SIG-M5 treated with dmso at 0.1 percent for 504 hours (cell line): ENCODE data around the gene TTC27.
A peak's percentile ranks its signal among the peaks of the same experiment; 100 is the strongest.
"Not testable (repeated sequence)": the region's sequence is repeated elsewhere in the genome, so short reads cannot be mapped to it uniquely, and the experiment has no call there.

Experiments
- DNase-seq: peaks from one replicate; lab custom pipeline; 2025; ENCODE audit not compliant: unreplicated experiment; lab: John Stamatoyannopoulos, UW

TTC27 gene

DNA sequence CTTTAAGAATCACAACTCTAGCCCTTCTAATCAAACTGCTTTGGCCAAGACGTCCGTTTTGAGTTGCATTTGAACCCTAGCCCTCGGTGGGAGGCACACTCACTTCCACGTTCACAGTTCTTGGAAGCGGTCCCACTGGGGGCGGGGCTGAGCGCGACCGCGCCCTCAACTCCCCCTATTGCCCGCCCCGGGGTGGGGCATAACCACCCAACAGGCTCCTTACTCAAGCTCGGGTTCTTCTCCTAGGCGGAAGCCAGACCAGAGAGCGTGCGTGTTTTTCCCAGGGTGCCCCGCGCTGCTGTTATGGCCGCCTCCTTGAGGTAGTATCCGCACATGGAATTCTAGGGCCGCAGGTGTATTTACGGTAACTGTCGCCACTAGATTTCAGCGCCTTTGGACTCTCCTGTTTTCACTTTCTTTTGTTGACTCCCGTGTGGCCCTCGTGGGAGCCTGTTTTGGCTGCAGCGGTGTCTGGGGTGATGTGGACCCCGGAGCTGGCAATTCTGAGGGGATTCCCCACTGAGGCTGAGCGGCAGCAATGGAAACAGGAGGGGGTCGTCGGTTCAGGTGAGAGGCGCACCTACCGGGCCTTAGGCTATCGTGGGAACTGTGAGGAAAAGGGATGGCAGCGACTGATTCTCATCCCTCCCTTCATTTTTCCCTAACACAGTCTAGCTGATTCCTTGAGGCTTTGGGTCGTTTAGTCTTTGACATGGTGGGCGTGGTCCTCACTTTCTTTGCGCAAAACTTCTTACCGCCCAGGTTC, at the start of gene TTC27:
Gene TTC27 (plus strand): TSS at position 237 of the 766 bp plus-strand sequence. CDS start 243 bp downstream, at position 480.
- DNase-seq = peak; percentile 98

DNA sequence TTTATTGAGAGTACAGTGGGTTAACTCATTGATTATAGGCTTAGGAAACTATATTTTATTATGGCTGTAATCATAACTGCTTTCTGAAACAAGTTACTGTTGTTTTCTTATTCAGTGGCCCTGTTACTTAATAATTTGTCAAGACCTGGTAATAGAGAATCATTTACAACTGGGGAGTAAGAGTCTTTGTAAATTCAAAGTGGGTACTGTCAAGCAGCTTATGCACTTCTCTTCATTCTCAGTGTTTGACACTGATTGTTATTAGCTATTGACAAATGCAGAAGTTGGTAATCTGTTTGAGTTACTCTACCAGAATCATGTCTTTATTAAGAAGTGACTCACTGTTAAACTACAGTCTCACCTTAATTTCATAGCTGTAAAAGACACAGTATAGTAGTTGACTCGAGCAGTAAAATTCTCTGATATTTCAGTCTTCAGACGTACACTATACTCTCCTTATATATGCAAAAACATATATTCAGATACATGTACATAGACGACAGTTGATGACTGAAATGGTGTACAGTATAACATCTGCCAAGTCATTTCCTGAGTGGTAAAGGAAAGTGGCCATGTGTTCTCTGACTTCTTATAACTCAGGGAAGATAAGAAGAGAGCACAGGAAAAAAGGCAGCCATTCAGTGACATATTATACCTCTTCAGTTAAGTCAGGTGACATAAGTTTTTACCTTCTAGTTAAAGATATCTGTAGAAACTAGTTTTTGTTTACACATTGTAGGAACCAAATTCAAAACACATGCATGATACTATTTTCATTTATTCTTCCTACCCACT, 36.0 kb upstream of the TTC27 start:
- DNase-seq = peak; percentile 21

DNA sequence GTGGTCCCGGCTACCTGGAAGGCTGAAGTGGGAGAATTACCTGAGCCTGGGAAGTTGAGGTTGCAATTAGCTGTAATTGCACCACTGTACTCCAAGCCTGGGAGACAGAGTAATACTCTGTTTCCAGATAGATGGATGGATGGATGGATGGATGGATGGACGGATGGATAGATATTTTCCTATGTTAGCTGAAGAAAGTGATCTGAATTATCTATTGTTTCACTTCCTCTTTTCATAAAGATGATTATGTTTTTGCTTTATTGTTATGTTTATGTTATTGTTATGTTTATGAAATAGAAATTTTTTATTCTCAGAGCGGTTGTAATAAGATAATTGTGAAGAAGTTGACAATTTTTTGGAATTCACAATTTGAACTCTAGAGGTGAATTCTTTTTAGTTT, 33.3 kb upstream of the TTC27 start:
- no peak for DNase-seq

DNA sequence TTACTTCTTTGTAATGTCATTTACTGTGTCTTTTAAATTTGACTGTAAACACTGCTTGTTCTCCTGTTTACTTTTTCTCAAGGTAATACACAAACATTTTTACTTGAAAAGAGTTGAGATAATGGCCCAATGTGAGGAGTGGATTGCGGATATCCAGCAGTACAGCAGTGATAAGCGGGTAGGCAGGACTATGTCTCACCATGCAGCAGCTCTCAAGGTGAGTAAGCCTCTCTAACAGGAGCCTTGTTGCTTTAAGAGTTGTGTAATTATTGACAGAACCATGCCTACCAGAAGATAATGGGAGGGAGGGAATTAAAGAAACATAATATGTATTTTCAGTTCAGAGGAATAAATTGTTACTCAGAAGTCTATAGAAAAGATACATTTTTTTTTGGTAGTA, 16.5 kb upstream of the TTC27 start:
- DNase-seq = no peak

DNA sequence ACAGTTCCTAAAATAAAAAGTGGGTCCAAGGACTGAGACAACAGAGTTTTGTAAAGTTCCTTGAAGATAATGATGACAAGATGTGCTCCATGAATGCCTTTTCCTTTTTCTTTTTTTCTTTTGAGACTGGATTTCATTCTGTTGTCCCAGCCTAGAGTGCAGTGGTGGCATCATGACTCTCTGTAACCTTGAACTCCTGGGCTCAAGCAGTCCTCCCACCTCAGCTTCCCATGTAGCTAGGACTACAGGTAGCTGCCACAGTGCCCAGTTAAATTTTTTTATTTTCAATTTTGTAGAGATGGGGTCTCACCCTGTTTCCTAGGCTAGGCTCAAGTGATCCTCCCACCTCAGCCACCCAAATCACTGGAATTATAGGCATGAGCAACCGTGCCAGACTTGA, 16.1 kb upstream of the TTC27 start:
- no peak for DNase-seq

DNA sequence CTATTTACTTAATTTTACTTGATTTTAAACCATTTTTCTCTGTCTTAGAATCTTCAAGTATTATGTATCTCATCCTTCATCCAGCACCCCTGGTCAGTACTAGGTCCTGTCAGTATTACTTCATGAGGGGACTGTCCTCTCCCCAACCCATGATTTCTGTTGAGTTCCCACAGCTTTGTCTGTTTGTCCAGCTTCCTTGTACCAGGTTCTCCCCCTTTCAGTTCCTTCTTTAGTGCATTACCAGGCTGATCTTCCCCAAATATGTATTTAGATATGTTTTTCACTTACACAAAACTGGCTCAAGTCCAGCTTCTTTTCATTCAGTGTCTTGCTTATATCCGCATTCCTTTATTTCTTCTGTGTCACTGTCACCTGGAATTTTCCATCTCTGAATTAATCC, 13.8 kb upstream of the TTC27 start:
- DNase-seq = peak; percentile 30

DNA sequence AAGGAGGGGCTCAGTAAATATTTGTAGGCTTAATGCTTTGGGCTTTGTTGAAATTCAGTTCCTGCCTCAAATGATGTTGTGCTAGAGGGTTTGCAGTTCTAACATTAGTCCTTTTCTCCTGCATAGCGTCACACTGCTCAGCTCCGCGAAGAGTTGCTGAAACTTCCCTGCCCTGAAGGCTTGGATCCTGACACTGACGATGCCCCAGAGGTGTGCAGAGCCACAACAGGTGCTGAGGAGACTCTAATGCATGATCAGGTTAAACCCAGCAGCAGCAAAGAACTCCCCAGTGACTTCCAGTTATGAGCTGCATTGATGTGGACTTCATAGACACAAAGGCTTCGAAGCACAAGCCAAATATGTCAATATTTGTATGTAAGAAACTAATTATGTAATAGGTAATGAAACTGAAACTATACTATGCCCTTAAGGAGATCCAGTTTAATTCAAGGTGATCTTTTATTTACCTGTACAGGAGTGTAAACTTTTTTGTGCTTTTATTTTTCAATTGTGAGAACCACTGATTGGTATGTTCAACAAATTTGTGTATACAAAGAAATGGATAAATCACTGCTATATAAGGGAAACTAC, 10.2 kb upstream of the TTC27 start:
- no peak for DNase-seq

DNA sequence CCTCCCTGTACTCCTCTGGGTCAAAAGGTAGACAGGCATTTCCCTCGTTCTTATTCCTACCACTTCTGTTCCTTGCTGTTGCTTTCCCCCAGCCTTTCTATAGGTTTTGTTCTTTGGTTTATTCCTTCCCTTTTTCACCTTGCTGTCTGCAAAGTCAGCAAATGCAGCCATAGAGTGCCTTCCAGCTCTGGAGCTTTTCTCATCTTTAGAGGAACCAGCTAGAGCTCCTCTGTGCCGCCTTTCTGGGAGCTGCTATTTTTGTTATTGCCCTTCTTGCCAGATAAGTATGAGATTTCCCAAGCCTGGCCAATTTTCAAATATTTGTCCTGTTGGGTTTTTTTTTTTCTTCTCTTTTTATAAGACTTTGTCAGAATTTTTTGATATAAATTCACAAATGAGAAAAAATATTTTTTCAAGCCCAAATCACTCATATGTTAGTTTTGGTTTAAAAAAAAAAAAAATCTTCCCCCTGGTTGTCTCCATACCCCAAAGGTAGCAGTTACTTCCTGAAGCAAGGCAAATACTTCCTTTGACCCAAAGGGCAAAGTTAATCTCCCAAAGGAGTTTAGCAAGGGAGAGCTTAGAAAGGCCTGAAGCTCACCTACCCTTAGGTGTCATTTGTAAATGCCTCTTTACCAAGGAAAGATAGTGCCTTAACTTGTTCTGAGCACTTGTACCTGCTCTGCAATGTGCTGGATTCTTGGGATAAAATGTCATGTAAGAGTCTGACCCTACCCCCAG, 5.1 kb upstream of the TTC27 start:
- no peak for DNase-seq

DNA sequence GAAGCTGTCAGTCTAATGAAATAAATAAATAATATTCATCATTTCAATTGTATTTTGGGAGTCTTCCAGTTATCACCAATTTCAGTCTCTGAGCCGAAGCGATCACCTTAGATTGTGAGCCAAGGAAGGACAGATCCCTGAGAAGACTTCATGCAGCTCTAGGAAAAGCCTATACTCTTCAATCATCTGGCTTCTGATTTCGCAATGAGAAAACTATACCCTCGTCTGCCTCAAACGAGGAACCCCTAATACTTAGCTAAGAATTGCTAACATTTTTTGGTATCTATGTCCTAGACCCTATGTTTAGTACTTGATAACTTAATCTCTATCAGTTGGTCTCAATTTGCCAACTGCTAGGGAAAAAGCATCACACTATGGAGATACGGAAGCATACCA, 4.5 kb upstream of the TTC27 start:
- no peak for DNase-seq

DNA sequence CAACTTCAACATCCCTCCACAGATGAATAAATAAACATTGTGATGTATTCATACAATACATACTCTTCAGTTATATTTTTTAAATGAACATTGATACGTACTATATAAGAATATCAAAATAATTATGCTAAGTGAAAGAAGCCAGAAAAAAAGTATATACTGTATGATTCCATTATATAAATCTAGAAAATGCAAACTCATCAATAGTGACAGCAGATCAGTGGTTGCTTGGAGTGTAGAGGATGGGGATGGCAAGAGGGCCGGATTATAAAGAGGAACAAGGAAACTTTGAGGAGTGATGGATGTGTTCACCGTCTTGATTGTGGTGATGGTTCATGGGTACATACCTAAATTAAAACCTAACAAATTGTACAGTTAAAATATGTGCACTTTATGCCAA, 3.0 kb upstream of the TTC27 start:
- DNase-seq = no peak

DNA sequence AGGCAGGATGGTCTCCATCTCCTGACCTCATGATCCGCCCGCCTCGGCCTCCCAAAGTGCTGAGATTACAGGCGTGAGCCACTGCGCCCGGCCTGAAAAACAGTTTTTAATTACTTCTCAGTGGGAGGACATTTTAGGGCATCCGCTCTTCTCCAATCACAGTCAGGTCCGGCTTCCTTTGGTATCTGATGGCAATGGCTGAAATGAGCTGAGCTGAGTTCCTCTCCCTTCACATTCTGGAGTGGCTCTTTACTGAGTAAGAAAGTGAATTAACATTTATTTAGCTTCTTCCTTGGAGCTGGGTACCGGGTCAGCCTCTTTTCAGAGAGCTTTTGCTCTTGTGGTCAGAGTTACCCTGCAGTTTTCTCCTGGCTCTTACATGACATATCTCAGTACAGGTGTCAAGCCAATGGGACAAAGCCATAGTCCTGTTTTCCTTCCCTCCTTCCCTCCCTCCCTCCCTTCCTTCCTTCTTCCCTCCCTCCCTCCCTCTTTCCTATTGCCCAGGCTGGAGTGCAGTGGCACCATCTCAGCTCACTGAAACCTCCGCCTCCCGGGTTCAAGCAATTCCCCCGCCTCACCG, 1.1 kb upstream of the TTC27 start:
- no peak for DNase-seq

DNA sequence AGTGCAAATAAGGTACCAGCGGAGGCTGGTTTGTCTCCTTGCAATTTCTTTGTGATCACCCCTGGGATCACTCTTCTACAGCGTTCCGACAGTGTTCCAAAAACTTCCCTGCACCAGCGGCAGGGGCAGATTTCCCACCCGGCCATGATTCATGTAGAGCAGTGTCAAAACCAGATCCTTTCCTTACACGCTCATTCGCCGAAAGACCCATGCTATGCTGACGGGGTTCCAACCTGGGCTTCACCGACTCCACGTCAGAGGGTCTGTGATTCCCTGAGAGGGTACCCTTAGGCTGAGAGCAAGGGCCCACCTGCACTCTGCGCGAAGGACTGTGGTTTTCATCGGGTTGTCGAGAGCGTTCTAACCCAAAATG, 423 bp upstream of the TTC27 start:
- no peak for DNase-seq

DNA sequence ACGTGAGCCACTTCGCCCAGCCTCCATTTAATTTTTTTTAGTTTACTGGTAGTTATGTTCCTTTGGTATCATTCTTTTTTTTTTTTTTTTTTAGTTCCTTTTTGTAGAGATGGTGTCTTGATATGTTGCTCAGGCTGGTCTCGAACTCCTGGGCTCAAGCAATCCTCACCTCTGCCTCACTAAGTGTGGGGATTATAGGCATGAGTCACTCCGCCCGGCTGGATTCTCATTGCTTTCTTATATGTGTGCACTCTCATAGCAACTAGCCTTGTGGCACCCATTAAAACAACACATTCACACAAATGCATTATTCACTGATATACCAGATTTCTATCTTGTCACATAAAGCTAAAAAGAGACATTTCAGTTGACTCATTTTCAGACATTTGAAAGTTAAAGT, 4.2 kb downstream of the TTC27 start:
- DNase-seq = no peak

DNA sequence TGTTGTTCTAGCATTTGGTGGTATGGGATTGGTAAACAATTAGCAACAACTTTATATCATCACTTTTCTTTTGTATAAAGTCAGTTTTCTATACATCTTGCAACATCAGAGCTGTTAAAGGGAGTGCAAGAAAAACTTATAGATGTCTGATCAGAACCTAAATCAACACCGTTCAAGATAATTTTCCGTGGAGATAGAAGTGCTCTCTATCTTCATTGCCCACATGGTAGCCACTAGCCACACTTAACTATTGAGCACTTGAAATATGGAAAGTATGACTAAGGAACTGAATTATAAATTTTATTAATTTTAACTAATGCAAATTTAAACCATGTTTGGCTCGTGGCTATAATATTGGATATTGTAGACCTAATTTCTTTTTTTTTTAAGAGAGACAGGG, 5.2 kb downstream of the TTC27 start:
- no peak for DNase-seq

DNA sequence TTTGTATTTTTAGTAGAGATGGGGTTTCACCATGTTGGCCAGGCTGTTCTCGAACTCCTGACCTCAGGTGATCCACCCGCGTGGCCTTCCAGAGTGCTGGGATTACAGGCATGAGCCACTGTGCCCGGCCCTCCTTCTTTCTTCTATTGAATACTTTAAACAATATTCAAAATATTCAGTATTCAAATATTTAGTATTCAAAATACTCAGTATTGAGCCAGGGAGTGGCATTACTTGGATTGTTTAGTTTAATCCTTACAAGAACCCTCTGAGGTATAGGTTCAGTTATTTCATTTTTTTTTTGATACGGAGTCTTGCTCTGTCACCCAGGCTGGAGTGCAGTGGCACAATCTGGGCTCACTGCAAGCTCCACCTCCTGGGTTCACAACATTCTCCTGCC, 10.7 kb downstream of the TTC27 start:
- not testable (repeated sequence) for DNase-seq

DNA sequence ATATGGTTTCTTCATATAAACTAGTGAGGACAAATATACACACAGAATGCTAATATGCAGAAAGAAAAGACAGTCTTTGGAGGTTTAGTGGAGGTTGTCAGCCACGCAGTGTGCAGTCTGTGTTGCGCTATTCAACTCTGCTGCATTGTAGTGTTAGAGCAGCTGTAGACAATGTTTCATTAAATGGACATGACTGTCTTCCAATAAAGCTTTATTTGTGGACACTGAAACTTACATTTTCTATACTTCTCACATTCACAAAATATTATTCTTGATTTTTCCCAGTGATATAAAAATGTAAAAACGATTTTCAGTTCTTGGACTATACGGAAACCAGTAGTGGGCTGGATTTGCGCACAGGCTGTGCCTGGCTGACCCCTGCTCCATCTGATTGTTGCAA, 13.3 kb downstream of the TTC27 start:
- no peak for DNase-seq

DNA sequence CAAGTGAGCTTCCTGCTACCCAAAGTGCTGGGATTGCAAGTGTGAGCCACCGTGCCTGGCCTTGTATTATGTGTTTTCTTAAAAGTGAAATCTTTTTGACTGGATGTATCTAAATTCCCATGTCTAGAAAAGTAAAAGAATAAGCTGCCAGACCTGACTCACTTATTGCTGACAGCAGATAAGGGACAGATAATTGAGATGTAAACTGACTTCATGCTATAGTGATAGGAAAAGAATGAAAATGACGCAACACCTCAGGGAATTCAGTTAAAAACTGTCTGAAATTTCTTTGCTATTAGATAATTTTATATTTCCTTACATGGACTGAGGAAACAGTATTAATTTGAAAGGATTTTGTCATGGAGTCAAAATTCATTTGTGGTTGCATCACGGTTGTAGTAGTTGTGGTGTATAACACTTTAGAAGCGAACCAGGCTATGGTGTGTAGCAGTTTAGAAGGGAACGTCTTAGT, 19.4 kb downstream of the TTC27 start:
- no peak for DNase-seq

DNA sequence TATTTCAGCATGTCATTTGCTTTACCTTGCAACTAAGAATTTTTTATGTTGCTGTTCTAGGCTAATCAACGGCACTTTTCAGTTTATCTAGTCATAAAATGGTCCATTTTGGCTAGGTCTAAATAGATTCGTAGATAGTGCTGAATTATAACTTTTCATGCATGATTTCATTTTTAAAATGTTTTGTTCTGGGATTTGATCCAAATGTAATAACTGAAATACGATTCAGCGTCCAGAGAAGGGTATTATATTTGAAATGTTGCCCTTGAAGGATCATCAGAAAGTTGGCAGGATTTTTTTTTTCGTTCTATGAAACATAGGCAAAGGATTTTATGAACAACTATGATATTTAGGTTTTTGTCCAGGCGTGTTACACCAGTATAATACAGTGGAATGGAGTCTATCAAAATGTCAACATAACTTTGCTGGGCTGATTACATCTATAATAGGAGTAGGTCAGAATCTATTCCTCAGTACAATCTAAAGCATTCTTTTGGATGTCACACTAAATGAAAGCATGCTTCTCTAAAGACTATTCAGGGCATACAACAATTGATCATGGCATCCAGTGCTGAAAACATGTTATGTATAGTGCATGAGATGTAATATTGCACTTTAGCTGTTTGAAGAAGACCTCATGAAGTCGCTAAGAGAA, 24.8 kb downstream of the TTC27 start:
- no peak for DNase-seq

DNA sequence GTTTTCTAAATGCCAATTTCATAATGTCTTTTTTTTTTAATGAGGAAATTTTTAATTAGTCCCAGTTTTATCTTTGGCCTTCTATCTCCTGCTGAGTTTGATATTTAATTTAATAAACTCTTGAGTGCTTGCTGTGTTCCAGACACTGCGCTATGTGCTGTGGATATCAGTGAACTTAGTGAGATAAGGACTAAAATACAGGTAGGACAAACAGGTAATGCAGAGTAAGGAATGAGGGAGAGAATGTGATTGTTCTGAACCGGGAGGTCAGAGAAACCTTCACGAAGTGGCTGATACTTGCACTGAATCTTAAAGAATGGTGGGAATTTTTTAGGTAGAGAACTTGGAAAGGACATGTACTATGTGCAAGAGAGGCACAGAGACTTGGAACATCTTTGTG, 28.2 kb downstream of the TTC27 start:
- DNase-seq = no peak

DNA sequence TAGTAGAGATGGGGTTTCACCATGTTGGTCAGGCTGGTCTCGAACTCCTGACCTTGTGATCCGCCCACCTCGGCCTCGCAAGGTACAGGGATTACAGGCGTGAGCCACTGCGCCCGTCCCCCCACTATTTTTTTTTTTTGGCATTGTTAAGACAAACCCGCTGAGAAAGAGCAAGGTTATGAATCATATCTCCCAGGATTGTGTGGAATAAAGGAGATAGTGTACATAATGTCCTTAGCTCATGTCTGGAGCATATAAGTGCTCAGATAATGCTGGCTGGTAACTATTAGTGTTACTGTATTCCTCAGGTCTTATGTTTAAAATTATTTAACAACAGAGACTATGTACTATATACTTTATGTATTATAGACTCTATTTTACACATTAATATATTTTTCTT, 36.0 kb downstream of the TTC27 start:
- DNase-seq = no peak

DNA sequence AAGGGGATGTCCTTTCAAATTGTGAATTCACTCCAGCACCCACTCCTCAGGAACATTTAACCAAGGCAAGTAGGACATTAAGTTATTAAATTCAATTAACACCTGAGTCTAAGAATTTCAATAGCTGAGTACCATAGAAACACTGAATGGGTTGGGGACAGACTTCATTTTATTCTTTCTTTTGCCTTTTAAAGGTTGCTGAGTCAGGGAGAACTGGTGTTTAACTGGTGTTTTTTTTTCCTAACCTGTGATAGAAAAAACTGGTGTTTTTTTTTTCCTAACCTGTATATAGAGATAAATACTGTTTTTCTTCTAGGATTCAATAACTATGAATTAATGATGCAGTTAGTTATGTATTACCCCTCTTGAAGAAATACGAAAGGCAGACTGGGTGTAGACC, 38.9 kb downstream of the TTC27 start:
- no peak for DNase-seq
